ENCODE data around the gene HEG1.

DNA sequence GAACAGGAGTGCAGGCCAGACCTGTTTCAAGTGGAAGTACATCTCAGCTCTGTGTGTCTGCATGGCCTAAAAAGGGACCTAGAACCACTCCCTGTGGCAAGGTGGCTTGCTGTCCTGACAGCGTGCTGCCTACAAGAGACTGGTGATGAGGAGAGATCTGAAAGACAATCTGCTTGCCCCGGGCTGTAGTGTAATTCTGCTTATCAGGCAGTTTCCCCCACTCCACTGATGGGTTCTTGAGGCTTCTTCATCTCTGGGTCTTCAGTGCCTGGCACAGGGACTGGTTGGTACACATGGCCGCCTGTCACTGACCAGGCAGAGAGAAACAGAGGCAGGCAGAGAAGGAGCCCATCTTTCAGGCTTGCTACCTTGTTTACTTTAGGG lies 57.6 kb downstream of the HEG1 start:
- TF ChIP-seq POLR2AphosphoS5 (IDR thresholded peaks at IDR 0.05; ENCODE audit: low read depth, low read length) (no peak), POLR2A (IDR thresholded peaks at IDR 0.05; ENCODE audit: low read depth, low read length) (no peak), TAF1 (IDR thresholded peaks at IDR 0.05; ENCODE audit: borderline replicate concordance, low read depth, low read length) (no peak)
